Common myeloid progenitor, CD34-positive (primary cell): ENCODE results near the gene SAMD11.

Experiments used
- CTCF ChIA-PET: fragments of 350-600 bp; sonication (Branson Sonifier 250); formaldehyde crosslinking; loops from one replicate; lab custom pipeline; 2021; ENCODE audit warnings: antibody characterized with exemption; lab: Charles Lee
- POLR2A ChIA-PET: fragments of 350-600 bp; sonication (Branson Sonifier 250); formaldehyde crosslinking; loops from one replicate; lab custom pipeline; 2021; ENCODE audit warnings: antibody characterized with exemption; lab: Charles Lee
- DNase-seq, 3 donors: peaks; one replicate each; pipeline versions ENCODE4 v3.0.0 to v3.0.0-alpha.2; 2013
- H3K27ac ChIP-seq, 2 experiments: 1 replicate in 1 of 2; 2 replicates in 1 of 2; pipeline ENCODE4 v1.7.0; 2013; ENCODE audit warnings: inconsistent platforms in 2 of 2, low read length in 2 of 2, mild to moderate bottlenecking in 2 of 2, low read depth in 1 of 2, moderate library complexity in 1 of 2; ENCODE audit not compliant: severe bottlenecking in 2 of 2, insufficient read depth in 1 of 2, poor library complexity in 1 of 2
- H3K27me3 ChIP-seq, 5 experiments: replicated peaks in 2 of 5; 1 replicate in 3 of 5; 2 replicates in 2 of 5; pipeline versions ENCODE4 v1.6.1 to v1.7.0; 2013; ENCODE audit warnings: low read length in 4 of 5, mild to moderate bottlenecking in 2 of 5, moderate library complexity in 2 of 5, inconsistent platforms in 1 of 5; ENCODE audit not compliant: insufficient read depth in 5 of 5, control insufficient read depth in 4 of 5
- H3K36me3 ChIP-seq, 4 experiments: 1 replicate in 2 of 4; 2 replicates in 2 of 4; pipeline versions ENCODE4 v1.6.1 to v1.7.0; 2013; ENCODE audit warnings: low read length in 3 of 4, control low read depth in 1 of 4, mild to moderate bottlenecking in 1 of 4; ENCODE audit not compliant: control insufficient read depth in 4 of 4, insufficient read depth in 4 of 4
- H3K4me1 ChIP-seq, 4 experiments: 1 replicate in 3 of 4; 2 replicates in 1 of 4; pipeline versions ENCODE4 v1.6.1 to v1.7.1; 2013; ENCODE audit warnings: low read length in 3 of 4, mild to moderate bottlenecking in 3 of 4, control low read depth in 1 of 4, inconsistent platforms in 1 of 4, moderate library complexity in 1 of 4; ENCODE audit not compliant: control insufficient read depth in 4 of 4, insufficient read depth in 4 of 4; ENCODE audit errors: control extremely low read depth in 1 of 4
- H3K4me3 ChIP-seq, 7 experiments: 1 replicate in 4 of 7; 2 replicates in 3 of 7; pipeline versions ENCODE4 v1.5.1 to v1.7.0; 2013; ENCODE audit warnings: mild to moderate bottlenecking in 7 of 7, low read length in 6 of 7, moderate library complexity in 6 of 7, inconsistent platforms in 2 of 7, low read depth in 2 of 7, control low read depth in 1 of 7; ENCODE audit not compliant: insufficient read depth in 4 of 7, control insufficient read depth in 1 of 7; ENCODE audit errors: extremely low read depth in 1 of 7
- H3K9me3 ChIP-seq, 5 experiments: 1 replicate in 4 of 5; 2 replicates in 1 of 5; pipeline versions ENCODE4 v1.6.1 to v1.7.1; 2013; ENCODE audit warnings: low read length in 4 of 5, mild to moderate bottlenecking in 2 of 5, inconsistent platforms in 1 of 5, low read depth in 1 of 5, moderate library complexity in 1 of 5; ENCODE audit not compliant: control insufficient read depth in 4 of 5, insufficient read depth in 2 of 5; ENCODE audit errors: control extremely low read depth in 1 of 5
- WGBS: methylation state at CpG from one replicate; pipeline ENCODE4 v1.1.5; 2013; ENCODE audit not compliant: insufficient coverage; 5-methylcytosine and 5-hydroxymethylcytosine counted together

SAMD11 gene

DNA sequence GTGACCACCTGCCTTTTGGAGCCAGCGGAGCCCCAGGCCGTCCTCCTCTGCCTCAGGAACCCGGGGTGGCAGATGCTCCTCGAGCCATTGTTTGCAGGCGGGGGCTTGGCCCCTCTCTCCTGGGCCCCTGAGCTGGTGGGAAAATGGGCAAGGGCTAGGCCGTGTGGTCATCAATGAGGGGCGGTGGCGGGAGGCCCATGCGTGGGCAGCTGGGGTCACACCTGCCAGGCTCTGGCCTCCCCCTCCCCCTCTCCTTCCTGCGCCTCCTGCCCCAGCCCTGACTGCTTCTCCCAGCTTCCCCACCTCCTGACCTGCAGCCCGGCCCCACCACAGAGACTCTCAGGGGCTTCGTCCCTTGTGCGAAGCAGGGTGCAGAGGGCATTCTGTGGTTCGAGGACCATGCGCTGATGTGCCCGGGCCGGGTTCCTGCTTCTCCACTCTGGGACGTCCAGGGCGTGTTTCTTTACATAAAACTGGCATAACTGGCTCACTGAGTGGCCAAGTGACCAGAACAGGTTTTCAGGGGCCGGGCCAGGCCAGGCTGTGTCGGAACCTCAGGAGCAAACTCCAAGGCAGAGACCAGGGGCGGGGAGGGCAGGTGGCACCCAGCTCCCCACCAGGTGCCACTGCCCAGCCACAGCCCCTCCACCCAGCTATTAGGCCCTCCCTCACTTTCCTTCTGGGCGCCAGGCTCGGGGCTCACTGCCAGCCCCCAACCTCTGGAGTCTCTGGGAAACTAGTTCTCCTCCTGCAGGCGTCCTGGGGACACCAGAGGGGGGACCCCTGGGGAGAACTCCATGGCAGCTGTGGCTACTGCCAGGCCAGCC is 9.3 kb downstream of the SAMD11 start:
- Histone ChIP-seq H3K4me3 (no peak overlapping the region), H3K36me3 (no peaks in the 10 kb centered on the region), H3K9me3 (no peaks in the 10 kb centered on the region), H3K27ac (no peak overlapping the region), H3K27me3 (peaks cover 0 to 58% (median 6%) of the 10 kb centered on the region in 5 experiments), H3K4me1 (peaks cover 0 to 8% (median 6%) of the 10 kb centered on the region in 4 experiments)
- WGBS = 94% methylated on average over 18 of the region's 25 CpGs
- POLR2A ChIA-PET = no interaction called here
- CTCF ChIA-PET = interaction anchor here (1.2 to 1.6 kb wide), 2 partner anchors 19 to 27 kb away, joined by 3 to 5 read pairs; no protein-coding TSS in a partner anchor
- no peak for DNase-seq

- Histone ChIP-seq H3K36me3 (no peaks in the 10 kb centered on the region), H3K4me1 (peaks cover 0 to 8% (median 6%) of the 10 kb centered on the region in 4 experiments), H3K9me3 (no peaks in the 10 kb centered on the region), H3K27me3 (peaks cover 0 to 58% (median 6%) of the 10 kb centered on the region in 5 experiments), H3K4me3 (no peak overlapping the region), H3K27ac (no peak overlapping the region)
- no peak for DNase-seq
- ChIA-PET CTCF (interaction anchor here (1.2 to 1.6 kb wide), 2 partner anchors 18 to 28 kb away, joined by 3 to 5 read pairs; no protein-coding TSS in a partner anchor), POLR2A (no interaction called here)
- WGBS = 46% methylated on average over 5 of the region's 10 CpGs
Measured at GRCh38 chr1:933603-933940, 9.8 kb downstream of the SAMD11 start.

DNA sequence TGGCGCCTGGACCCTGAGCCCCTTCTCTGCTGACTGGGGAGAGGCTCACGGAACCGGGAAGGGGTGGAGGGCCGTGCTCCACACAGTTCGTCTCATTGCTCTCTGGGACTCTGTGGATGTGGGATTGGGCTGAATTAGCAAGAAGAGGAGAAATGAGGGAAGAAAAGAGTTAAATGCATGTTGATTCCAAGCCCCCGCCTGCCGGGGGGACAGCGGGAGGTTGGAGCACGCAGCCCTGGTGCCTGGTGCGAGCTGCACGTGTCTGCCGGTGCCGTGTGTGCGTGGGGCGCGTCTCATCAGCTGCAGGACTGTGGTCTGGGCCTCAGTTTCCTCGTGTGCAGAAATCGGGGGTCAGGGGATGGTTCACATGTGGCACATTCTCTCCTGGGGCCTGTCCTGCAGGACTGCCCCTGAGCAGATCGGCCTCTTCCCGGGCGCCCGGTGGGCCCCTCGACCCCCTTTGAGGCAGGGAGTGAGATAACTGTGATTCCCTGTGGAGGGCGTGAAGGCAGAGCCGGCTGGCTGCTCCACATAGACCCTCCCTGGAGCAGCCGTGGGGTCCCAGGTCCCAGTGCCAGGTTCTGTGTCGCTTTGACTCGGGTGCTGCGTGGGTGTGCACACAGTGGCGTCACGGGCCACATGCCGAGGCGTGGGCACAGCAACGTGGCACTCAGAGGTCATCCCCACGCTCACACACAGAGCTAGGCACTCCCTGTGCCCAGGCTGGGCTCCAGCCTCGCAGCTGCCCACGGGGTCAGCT is 11.4 kb downstream of the SAMD11 start:
- peaks cover 0 to 65% (median 14%) of the 10 kb centered on the region in 5 experiments for H3K27me3 ChIP-seq
- ChIA-PET CTCF (no interaction called here), POLR2A (no interaction called here)
- 14% methylated on average over 30 of the region's 37 CpGs for WGBS
- no peak for DNase-seq
- no peaks in the 10 kb centered on the region for H3K9me3 ChIP-seq
- no peak overlapping the region for H3K27ac ChIP-seq
- no peaks in the 10 kb centered on the region for H3K36me3 ChIP-seq
- H3K4me3 ChIP-seq = no peak overlapping the region
- H3K4me1 ChIP-seq = peaks cover 0 to 17% (median 13%) of the 10 kb centered on the region in 4 experiments

GRCh38 chr1:935751-936231 is 12.1 kb downstream of the SAMD11 start:
- CTCF ChIA-PET = no interaction called here
- H3K9me3 ChIP-seq = no peaks in the 10 kb centered on the region
- peaks cover 0 to 23% (median 19%) of the 10 kb centered on the region in 4 experiments for H3K4me1 ChIP-seq
- peak in 1 of 3 donors; percentile 46 for DNase-seq
- H3K4me3 ChIP-seq = no peak overlapping the region
- no peak overlapping the region for H3K27ac ChIP-seq
- POLR2A ChIA-PET = no interaction called here
- H3K36me3 ChIP-seq = no peaks in the 10 kb centered on the region
- 15% methylated on average over 16 of the region's 30 CpGs for WGBS
- peaks cover 0 to 69% (median 18%) of the 10 kb centered on the region in 5 experiments for H3K27me3 ChIP-seq

- CTCF ChIA-PET = interaction anchor here (1.7 to 2.7 kb wide), 2 partner anchors 8 to 67 kb away, joined by 6 to 22 read pairs; no protein-coding TSS in a partner anchor
- Histone ChIP-seq H3K27ac (no peak overlapping the region), H3K27me3 (peaks cover 0 to 73% (median 20%) of the 10 kb centered on the region in 5 experiments), H3K4me1 (peaks cover 0 to 31% (median 26%) of the 10 kb centered on the region in 4 experiments), H3K9me3 (no peaks in the 10 kb centered on the region), H3K4me3 (no peak overlapping the region), H3K36me3 (no peaks in the 10 kb centered on the region)
- DNase-seq = no peak
- POLR2A ChIA-PET = no interaction called here
- WGBS = 92% methylated on average over 27 of the region's 45 CpGs
Measured at GRCh38 chr1:936348-937264, 12.9 kb downstream of the SAMD11 start.

DNA sequence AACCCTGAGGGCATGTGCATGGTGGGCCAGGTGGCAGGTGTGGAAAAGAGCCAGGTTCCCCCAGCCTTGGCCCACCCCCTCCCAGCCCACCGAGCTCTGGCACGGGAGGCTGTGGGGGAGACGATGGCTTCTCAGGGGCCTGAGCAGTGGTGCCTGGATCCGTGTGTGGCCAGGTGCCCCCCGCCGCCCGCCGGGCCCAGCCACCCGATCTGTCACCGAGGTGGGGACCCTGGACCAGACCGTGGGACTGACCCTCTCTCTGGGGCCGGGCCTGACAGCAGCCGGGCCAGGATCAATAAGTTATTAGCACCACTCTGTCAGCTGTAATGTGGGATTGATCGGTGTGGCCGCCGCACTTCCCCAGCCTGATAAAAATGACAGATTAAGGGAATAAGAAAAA is 13.8 kb downstream of the SAMD11 start:
- CTCF ChIA-PET = interaction anchor here (0.8 to 5.3 kb wide), 8 partner anchors 9 to 68 kb away, joined by 3 to 47 read pairs (median 7); no protein-coding TSS in a partner anchor
- no peak overlapping the region for H3K4me3 ChIP-seq
- no peak overlapping the region for H3K27ac ChIP-seq
- POLR2A ChIA-PET = no interaction called here
- no peak for DNase-seq
- no peaks in the 10 kb centered on the region for H3K36me3 ChIP-seq
- H3K4me1 ChIP-seq = peaks cover 0 to 38% (median 32%) of the 10 kb centered on the region in 4 experiments
- peaks cover 0 to 79% (median 20%) of the 10 kb centered on the region in 5 experiments for H3K27me3 ChIP-seq
- no peaks in the 10 kb centered on the region for H3K9me3 ChIP-seq
- 96% methylated on average over 14 of the region's 16 CpGs for WGBS
